Body of pancreas (tissue), 4 donors: Measurements from ENCODE around the gene VPS33A. TPM values are rescaled to one million over a fixed set of nuclear protein-coding genes. Genes with fewer than 3 reads are reported as not detected.
A peak's percentile ranks its signal among the peaks of the same experiment; 100 is the strongest.

Experiments
- ATAC-seq: fragments of 150-250 bp; one replicate; pipeline ENCODE4 v1.9.1; 2016
- DNase-seq, 4 donors: peaks; one replicate each; pipeline ENCODE4 v3.0.0-alpha.2; 2019
- H3K27ac ChIP-seq, 4 donors: fragments of 200-600 bp; sonication (generic); 1 replicate in 3 of 4; 2 replicates in 1 of 4; pipeline versions ENCODE4 v1.5.1 to v1.6.1; 2016 to 2019; ENCODE audit warnings: mild to moderate bottlenecking in 1 of 4, mixed read lengths in 1 of 4, moderate library complexity in 1 of 4
- H3K27me3 ChIP-seq, 2 donors: fragments of 200-600 bp; sonication (generic); one replicate each; pipeline ENCODE4 v1.6.0; 2016; ENCODE audit warnings: mild to moderate bottlenecking in 1 of 2
- H3K36me3 ChIP-seq, 2 donors: fragments of 200-600 bp; sonication (generic); replicated peaks in 1 of 2; 2 replicates each; pipeline ENCODE4 v1.5.1; 2016; ENCODE audit warnings: low read depth in 2 of 2; ENCODE audit not compliant: insufficient read depth in 1 of 2
- H3K4me1 ChIP-seq: fragments of 200-600 bp; sonication (generic); one replicate; pipeline ENCODE4 v1.6.0; 2016
- H3K4me3 ChIP-seq, 2 donors: fragments of 200-600 bp; sonication (generic); 1 replicate in 1 of 2; 2 replicates in 1 of 2; pipeline ENCODE4 v1.5.1; 2016 to 2019
- H3K9me3 ChIP-seq, 3 donors: fragments of 200-600 bp; sonication (generic); 1 replicate in 2 of 3; 2 replicates in 1 of 3; pipeline ENCODE4 v1.5.1; 2016
- CTCF ChIP-seq, 7 experiments: fragments of 450-650 bp in 4 of 7; fragments of 200-600 bp in 3 of 7; sonication (generic) in 3 of 7; IDR thresholded peaks; one replicate each; pipeline ENCODE4 v1.5.1; 2016 to 2019; ENCODE audit warnings: antibody characterized with exemption in 7 of 7
- POLR2A ChIP-seq, 3 donors: fragments of 450-650 bp; IDR thresholded peaks; one replicate each; pipeline ENCODE4 v1.6.1; 2016; ENCODE audit warnings: antibody characterized with exemption in 3 of 3, mild to moderate bottlenecking in 2 of 3
- WGBS, 2 donors: methylation state at CpG; one replicate each; pipeline ENCODE4 v1.1.5; 2017; 5-methylcytosine and 5-hydroxymethylcytosine counted together
- intact Hi-C: fragments of 100-400 bp; cut with DNase I; formaldehyde crosslinking; loops from one replicate; pipeline ENCODE4 v1.15.1; 2023
- total RNA-seq, 2 donors: library from RNA; depleted of rRNA; stranded (reverse); fragments of >200 nt; gene quantifications; one replicate each; pipeline ENCODE4 v1.1.0, GENCODE V29; 2016

Gene VPS33A
- total RNA-seq, 2 donors from 2014 or later: 7.3 to 9.9 TPM

GRCh38 chr12:122283680-122284079 is 17.4 kb upstream of the VPS33A start:
- no peaks in the 10 kb centered on the region for H3K27me3 ChIP-seq
- WGBS, 2 donors: 95 to 98% methylated on average over 5 of the region's 5 CpGs
- no peaks in the 10 kb centered on the region for H3K4me1 ChIP-seq
- TF ChIP-seq CTCF (IDR thresholded peaks at IDR 0.05) (no peak), POLR2A (IDR thresholded peaks at IDR 0.05) (no peak)
- ATAC-seq (no peak), DNase-seq (no peak)
- no peak overlapping the region for H3K27ac ChIP-seq
- intact Hi-C loops: no loop called here
- H3K9me3 ChIP-seq: no peaks in the 10 kb centered on the region
- H3K36me3 ChIP-seq: peaks cover 0 to 11% of the 10 kb centered on the region in 2 donors
- H3K4me3 ChIP-seq: no peak overlapping the region

- 72 to 82% methylated on average over 4 of the region's 4 CpGs for WGBS, 2 donors
- no peak for ATAC-seq
- intact Hi-C loops: no loop called here
Measured at GRCh38 chr12:122282061-122282460, 15.8 kb upstream of the VPS33A start.

GRCh38 chr12:122276242-122276641 is 9.9 kb upstream of the VPS33A start:
- ATAC-seq: no peak

More at GRCh38 chr12:122282061-122282460, 15.8 kb upstream of the VPS33A start:
- no peaks in the 10 kb centered on the region for H3K4me1 ChIP-seq
- no peak for TF ChIP-seq POLR2A (IDR thresholded peaks at IDR 0.05)
- no peak for TF ChIP-seq CTCF (IDR thresholded peaks at IDR 0.05)
- H3K9me3 ChIP-seq: no peaks in the 10 kb centered on the region
- peaks cover 0 to 15% of the 10 kb centered on the region in 2 donors for H3K36me3 ChIP-seq
- DNase-seq: no peak
- no peaks in the 10 kb centered on the region for H3K27me3 ChIP-seq
- no peak overlapping the region for H3K27ac ChIP-seq
- no peak overlapping the region for H3K4me3 ChIP-seq

GRCh38 chr12:122275459-122275858 is 9.2 kb upstream of the VPS33A start:
- no peak overlapping the region for H3K27ac ChIP-seq
- H3K4me1 ChIP-seq: no peaks in the 10 kb centered on the region
- DNase-seq: no peak
- no peaks in the 10 kb centered on the region for H3K27me3 ChIP-seq
- intact Hi-C loops: no loop called here
- H3K4me3 ChIP-seq: no peak overlapping the region
- 76 to 84% methylated on average over 8 of the region's 8 CpGs for WGBS, 2 donors
- ATAC-seq: no peak
- no peaks in the 10 kb centered on the region for H3K9me3 ChIP-seq
- TF ChIP-seq POLR2A (IDR thresholded peaks at IDR 0.05) (no peak), CTCF (IDR thresholded peaks at IDR 0.05) (no peak)
- H3K36me3 ChIP-seq: peaks cover 6 to 13% of the 10 kb centered on the region in 2 donors

More at GRCh38 chr12:122276242-122276641, 9.9 kb upstream of the VPS33A start:
- H3K4me1 ChIP-seq: no peaks in the 10 kb centered on the region
- no peaks in the 10 kb centered on the region for H3K9me3 ChIP-seq
- no peaks in the 10 kb centered on the region for H3K27me3 ChIP-seq
- no peak for DNase-seq
- 78 to 83% methylated on average over 7 of the region's 7 CpGs for WGBS, 2 donors
- intact Hi-C loops: no loop called here
- no peak overlapping the region for H3K4me3 ChIP-seq
- TF ChIP-seq POLR2A (IDR thresholded peaks at IDR 0.05) (no peak), CTCF (IDR thresholded peaks at IDR 0.05) (no peak)
- H3K27ac ChIP-seq: no peak overlapping the region
- peaks cover 6 to 15% of the 10 kb centered on the region in 2 donors for H3K36me3 ChIP-seq

- peaks cover 0 to 7% of the 10 kb centered on the region in 2 donors for H3K36me3 ChIP-seq
- H3K4me1 ChIP-seq: peaks cover 22% of the 10 kb centered on the region
- DNase-seq (peak in 3 of 4 donors; percentile 38 to 51 (median 41)), ATAC-seq (peak; percentile 40)
- WGBS, 2 donors: 0% methylated on average over 2 to 17 of the region's 17 CpGs
- TF ChIP-seq CTCF (IDR thresholded peaks at IDR 0.05) (no peak), POLR2A (IDR thresholded peaks at IDR 0.05) (no peak)
- no peaks in the 10 kb centered on the region for H3K9me3 ChIP-seq
- intact Hi-C loops: no loop called here
- no peaks in the 10 kb centered on the region for H3K27me3 ChIP-seq
- peak overlapping the region; percentile 65 to 93 (median 84) for H3K27ac ChIP-seq
- peak overlapping the region; percentile 68 to 88 for H3K4me3 ChIP-seq
Measured at GRCh38 chr12:122265886-122266229, 436 bp downstream of the VPS33A start.
